ENCODE measurements around the gene PLPP3.

DNA sequence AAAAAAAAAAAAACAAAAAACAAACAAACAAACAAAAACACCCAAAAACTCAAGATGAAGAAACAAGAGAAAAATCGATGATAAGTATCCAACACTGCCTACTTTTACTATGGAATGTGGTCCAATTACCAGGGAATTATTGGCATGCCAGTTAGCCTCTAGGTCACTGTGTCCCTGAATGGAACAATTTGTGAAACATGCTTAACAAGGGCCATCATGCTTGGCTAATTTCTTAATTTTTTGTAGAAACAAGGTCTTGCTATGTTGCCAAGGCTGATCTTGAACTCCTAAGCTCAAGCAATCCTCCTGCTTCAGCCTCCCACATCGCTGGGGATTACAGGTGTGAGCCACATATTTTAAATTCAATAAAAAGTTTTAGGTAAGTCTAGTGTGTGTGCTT is 23.9 kb downstream of the PLPP3 start:
- TF ChIP-seq, protein P1, sequence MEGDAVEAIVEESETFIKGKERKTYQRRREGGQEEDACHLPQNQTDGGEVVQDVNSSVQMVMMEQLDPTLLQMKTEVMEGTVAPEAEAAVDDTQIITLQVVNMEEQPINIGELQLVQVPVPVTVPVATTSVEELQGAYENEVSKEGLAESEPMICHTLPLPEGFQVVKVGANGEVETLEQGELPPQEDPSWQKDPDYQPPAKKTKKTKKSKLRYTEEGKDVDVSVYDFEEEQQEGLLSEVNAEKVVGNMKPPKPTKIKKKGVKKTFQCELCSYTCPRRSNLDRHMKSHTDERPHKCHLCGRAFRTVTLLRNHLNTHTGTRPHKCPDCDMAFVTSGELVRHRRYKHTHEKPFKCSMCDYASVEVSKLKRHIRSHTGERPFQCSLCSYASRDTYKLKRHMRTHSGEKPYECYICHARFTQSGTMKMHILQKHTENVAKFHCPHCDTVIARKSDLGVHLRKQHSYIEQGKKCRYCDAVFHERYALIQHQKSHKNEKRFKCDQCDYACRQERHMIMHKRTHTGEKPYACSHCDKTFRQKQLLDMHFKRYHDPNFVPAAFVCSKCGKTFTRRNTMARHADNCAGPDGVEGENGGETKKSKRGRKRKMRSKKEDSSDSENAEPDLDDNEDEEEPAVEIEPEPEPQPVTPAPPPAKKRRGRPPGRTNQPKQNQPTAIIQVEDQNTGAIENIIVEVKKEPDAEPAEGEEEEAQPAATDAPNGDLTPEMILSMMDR (IDR thresholded peaks at IDR 0.05; ENCODE audit: low read length) = no peak
- no peak for TF ChIP-seq EZH2 (IDR thresholded peaks at IDR 0.05; ENCODE audit: borderline replicate concordance, low read length)
